ENCODE results near the gene CCND1.

The CCND1 gene

GRCh38 chr11:69657911-69658625 is 17.1 kb downstream of the CCND1 start:
- no peak overlapping the region for H3K4me3 ChIP-seq (ENCODE audit: low read length)
- TF ChIP-seq CTCF (conservative IDR thresholded peaks at IDR 0.05; ENCODE audit: low read depth, low read length) = no peak
- peak; percentile 95 for DNase-seq (ENCODE audit: low read depth)

DNA sequence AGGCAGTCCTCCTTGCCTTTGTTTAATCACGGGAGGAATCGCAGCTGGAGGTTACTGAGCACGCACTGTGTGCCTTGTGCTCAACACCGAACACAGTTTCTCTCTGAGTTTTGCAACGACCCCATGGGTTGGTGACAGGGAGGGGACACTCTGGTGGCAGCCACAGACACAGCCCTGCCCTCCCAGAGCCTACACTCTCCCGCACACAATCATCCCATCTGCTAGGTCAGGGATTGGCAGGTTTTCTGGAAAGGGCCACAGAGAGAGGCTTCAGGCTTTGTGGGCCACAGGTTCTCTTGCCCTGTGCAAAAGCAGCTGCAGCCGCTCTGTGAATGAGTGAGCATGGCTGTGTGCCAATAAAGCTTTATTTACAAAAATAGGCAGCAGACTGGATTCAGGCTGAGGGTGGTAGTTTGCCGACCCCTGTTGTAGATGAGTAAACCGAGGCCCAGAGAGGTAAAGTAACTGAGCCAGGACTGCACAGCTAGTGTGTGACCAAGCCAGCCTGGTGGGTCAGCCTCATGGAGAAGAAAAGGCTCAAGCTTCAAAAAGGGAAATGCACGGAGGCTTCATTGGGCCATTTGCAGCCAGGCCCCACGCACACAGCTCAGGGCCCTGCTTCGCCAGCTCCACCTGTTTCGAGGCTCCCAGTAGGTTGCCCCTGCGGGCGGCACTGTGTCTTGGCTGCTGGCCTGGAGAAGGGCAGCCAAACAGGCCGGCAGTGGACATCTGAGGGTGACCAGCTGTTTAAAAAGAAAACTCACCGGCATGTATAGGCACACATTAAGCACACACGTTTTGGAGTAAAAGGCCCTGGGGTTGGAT is 17.9 kb downstream of the CCND1 start:
- no peak overlapping the region for H3K4me3 ChIP-seq (ENCODE audit: low read length)
- no peak for TF ChIP-seq CTCF (conservative IDR thresholded peaks at IDR 0.05; ENCODE audit: low read depth, low read length)
- no peak for DNase-seq (ENCODE audit: low read depth)

GRCh38 chr11:69659591-69659990 is 18.6 kb downstream of the CCND1 start:
- no peak for TF ChIP-seq CTCF (conservative IDR thresholded peaks at IDR 0.05; ENCODE audit: low read depth, low read length)
- no peak overlapping the region for H3K4me3 ChIP-seq (ENCODE audit: low read length)
- no peak for DNase-seq (ENCODE audit: low read depth)

DNA sequence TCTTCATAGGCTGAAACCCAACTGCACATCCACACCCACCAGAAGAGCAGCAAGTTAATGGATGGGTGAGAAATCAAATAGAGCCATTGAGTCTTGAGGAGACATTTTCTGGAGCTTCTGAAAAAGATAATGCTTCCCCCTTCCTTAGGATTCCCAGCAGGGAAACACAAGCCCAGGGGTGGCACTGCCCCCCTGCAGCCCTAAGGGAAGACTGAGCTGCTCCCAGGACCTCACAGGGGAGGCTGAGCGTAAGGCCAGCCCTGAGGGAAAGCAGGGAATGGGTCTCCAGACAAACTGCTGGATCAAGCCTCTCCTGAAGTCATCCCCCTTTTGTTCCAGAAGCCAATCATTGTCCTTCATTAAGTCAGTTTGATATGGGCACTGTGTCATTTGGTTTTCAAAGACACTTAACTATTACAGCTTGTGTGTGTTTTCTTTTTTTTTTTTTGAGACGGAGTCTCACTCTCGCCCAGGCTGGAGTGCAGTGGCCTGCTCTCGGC is 19.1 kb downstream of the CCND1 start:
- no peak overlapping the region for H3K4me3 ChIP-seq (ENCODE audit: low read length)
- TF ChIP-seq CTCF (conservative IDR thresholded peaks at IDR 0.05; ENCODE audit: low read depth, low read length) = no peak
- DNase-seq (ENCODE audit: low read depth) = no peak

- no peak for DNase-seq (ENCODE audit: low read depth)
- TF ChIP-seq CTCF (conservative IDR thresholded peaks at IDR 0.05; ENCODE audit: low read depth, low read length) = no peak
- no peak overlapping the region for H3K4me3 ChIP-seq (ENCODE audit: low read length)
Measured at GRCh38 chr11:69661413-69661715, 20.4 kb downstream of the CCND1 start.

DNA sequence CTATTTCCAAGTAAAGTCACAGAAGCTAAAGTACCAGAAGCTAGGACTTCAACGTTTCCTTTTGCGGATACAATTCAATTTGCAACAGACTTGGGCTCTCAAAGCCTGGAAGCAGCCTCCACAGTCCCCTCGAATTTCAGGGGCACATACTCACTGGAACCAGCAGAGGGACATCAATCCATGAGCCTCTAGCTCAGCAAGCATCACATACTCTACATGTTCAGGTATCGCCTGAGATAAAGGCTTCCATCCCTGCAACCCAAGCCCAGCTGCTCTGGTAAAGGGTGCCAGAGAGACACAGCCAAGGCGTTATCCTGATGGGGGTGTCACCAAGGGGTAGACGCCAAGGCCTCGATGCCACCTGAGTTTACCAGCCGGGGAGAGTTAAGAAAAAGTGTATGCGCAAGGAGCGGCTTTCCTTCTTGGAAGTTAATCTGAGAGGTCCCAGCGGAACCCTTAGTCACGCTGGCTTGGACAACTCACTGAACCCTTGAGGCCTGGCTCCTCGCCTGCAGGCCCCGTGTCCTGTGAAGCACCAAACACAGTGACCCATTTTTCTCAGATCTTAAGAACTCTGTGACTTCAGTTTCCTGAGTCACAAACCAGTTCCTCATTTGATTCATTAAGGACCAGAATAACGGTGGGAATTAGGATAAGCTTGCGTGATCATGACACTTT is 21.2 kb downstream of the CCND1 start:
- no peak for DNase-seq (ENCODE audit: low read depth)
- TF ChIP-seq CTCF (conservative IDR thresholded peaks at IDR 0.05; ENCODE audit: low read depth, low read length) = peak; percentile 65
- no peak overlapping the region for H3K4me3 ChIP-seq (ENCODE audit: low read length)
